ENCODE measurements around the gene MANEAL. TPM values are rescaled to one million over a fixed set of nuclear protein-coding genes. Genes with fewer than 3 reads are reported as not detected.
A peak's percentile ranks its signal among the peaks of the same experiment; 100 is the strongest.

Gene MANEAL, protein sequence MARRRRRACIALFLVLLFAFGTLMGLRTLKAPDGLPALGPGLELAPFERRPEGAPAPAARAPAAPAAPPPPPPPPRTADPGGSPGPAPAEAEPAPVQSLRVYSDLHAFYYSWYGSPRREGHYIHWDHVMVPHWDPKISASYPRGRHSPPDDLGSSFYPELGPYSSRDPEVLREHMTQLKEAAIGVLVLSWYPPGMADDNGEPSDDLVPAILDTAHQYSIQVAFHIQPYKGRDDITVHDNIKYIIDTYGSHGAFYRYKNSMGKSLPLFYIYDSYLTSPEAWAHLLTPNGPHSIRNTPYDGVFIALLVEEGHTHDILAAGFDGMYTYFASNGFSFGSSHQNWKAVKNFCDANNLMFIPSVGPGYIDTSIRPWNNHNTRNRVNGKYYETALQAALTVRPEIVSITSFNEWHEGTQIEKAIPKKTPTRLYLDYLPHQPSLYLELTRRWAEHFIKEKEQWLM
- 1 to 10 TPM; 1.7 to 1.8 TPM for total RNA-seq

DNA sequence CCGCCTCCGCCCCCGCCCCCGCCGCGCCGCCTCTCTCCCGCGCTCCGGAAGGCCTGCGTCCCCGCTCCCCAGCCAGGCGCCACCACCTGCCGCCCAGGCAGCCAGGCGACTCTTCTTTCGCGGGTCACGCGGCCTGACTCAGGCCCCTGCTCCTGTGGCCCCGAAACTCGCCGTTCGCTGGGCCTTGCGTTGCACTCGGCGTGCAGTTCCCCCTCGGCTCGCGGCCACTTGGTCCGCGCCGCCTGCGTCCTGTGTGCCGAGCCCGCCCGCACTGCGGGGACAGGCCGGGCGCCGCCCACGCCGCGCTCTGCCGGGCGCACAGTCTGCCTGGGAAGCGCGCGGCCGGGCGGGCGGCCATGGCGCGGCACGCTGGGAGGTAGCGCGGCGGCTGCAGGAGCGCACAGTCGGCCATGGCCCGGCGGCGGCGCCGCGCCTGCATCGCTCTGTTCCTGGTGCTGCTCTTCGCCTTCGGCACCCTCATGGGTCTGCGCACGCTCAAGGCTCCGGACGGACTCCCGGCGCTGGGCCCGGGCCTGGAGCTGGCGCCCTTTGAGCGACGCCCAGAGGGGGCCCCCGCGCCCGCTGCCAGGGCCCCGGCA, at the start of gene MANEAL:
Gene MANEAL (plus strand): TSS at position 75 of the 599 bp plus-strand sequence. CDS start 336 bp downstream, at position 411.
- Mint-ChIP-seq H3K4me1 (peaks cover 13% of the 10 kb centered on the region), H3K27me3 (peaks cover 38% of the 10 kb centered on the region), H3K27ac (no peak within 1 kb of the TSS), H3K36me3 (ENCODE audit: low read depth) (peaks cover 4% of the 10 kb centered on the region), H3K4me3 (peak within 1 kb of the TSS; percentile 63), H3K9me3 (no peaks in the 10 kb centered on the region)
- CTCF ChIA-PET = no interaction called here
- POLR2A ChIA-PET = interaction anchor here (2.3 kb wide), 1 partner anchor 14 kb away, joined by 10 read pairs; the partner anchor contains the start of genes C1orf122 and YRDC
- DNase-seq = peak; percentile 28

DNA sequence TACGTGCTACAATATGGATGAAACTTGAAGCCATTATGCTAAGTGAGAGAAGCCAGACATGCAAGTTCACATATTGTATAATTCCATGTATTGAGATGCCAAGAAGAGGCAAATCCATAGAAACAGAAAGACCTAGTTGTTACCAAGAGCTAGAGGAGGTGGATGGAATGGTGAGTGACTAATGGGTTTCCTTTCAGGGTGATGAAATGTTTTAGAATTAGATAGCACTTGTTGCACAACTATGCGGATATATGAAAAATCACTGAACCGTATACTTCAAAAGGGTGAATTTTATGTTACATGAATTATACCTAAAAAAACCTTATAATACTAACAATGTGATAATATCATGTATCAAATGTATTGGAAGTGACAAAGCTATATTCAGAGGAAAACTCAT, 46.8 kb upstream of the MANEAL start:
- H3K4me1 Mint-ChIP-seq = no peaks in the 10 kb centered on the region
- no peak overlapping the region for H3K4me3 Mint-ChIP-seq
- H3K9me3 Mint-ChIP-seq = no peaks in the 10 kb centered on the region
- no peak for DNase-seq
- ChIA-PET CTCF (no interaction called here), POLR2A (no interaction called here)
- no peak overlapping the region for H3K27ac Mint-ChIP-seq
- no peaks in the 10 kb centered on the region for H3K36me3 Mint-ChIP-seq (ENCODE audit: low read depth)
- H3K27me3 Mint-ChIP-seq = peaks cover 34% of the 10 kb centered on the region

DNA sequence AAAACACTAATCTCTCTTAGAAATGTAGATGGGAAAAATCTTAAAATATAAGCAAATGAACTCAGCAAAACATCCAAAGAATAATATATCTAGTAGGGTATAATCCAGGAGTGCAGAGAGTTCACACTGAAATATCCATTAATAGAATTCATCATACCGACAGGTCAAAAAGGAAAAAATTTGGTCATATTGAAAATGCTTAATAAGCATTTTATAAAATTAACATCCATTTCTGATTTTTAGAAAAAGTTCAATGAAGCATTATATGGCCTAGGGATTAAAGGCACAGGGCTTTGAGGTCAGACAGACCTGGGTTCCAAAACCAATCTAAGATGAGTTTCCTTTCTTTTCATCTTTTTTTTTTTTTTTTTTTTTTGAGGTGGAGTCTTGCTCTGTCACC, 45.1 kb upstream of the MANEAL start:
- H3K4me3 Mint-ChIP-seq = no peak overlapping the region
- no peak overlapping the region for H3K27ac Mint-ChIP-seq
- DNase-seq = no peak
- no peaks in the 10 kb centered on the region for H3K36me3 Mint-ChIP-seq (ENCODE audit: low read depth)
- ChIA-PET CTCF (no interaction called here), POLR2A (no interaction called here)
- H3K9me3 Mint-ChIP-seq = no peaks in the 10 kb centered on the region
- peaks cover 7% of the 10 kb centered on the region for H3K4me1 Mint-ChIP-seq
- H3K27me3 Mint-ChIP-seq = peaks cover 41% of the 10 kb centered on the region

DNA sequence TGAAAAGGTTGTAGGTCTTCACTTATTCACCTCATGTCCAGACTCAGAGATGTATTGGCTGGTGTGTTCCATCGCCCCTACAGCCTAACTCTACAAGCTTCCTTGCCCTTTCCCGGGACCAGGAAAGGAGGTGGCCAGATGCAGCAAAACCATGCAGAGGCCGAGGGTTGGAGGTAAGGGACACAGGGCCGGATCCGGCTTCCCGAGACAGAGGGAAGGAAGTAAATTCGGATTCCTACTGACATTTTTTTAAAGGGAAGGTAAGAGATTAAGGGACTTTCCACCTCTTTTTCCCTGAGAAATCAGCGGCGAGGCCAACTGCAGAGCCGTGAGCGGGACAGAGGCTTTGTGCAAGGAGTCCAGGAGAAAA, 41.4 kb upstream of the MANEAL start:
- ChIA-PET POLR2A (interaction anchor here (0.6 kb wide), 1 partner anchor 302 kb away, joined by 3 read pairs; no protein-coding TSS in a partner anchor), CTCF (no interaction called here)
- H3K4me3 Mint-ChIP-seq = peak overlapping the region; percentile 50
- no peaks in the 10 kb centered on the region for H3K9me3 Mint-ChIP-seq
- H3K36me3 Mint-ChIP-seq (ENCODE audit: low read depth) = no peaks in the 10 kb centered on the region
- no peak overlapping the region for H3K27ac Mint-ChIP-seq
- H3K4me1 Mint-ChIP-seq = peaks cover 12% of the 10 kb centered on the region
- no peak for DNase-seq
- peaks cover 57% of the 10 kb centered on the region for H3K27me3 Mint-ChIP-seq

DNA sequence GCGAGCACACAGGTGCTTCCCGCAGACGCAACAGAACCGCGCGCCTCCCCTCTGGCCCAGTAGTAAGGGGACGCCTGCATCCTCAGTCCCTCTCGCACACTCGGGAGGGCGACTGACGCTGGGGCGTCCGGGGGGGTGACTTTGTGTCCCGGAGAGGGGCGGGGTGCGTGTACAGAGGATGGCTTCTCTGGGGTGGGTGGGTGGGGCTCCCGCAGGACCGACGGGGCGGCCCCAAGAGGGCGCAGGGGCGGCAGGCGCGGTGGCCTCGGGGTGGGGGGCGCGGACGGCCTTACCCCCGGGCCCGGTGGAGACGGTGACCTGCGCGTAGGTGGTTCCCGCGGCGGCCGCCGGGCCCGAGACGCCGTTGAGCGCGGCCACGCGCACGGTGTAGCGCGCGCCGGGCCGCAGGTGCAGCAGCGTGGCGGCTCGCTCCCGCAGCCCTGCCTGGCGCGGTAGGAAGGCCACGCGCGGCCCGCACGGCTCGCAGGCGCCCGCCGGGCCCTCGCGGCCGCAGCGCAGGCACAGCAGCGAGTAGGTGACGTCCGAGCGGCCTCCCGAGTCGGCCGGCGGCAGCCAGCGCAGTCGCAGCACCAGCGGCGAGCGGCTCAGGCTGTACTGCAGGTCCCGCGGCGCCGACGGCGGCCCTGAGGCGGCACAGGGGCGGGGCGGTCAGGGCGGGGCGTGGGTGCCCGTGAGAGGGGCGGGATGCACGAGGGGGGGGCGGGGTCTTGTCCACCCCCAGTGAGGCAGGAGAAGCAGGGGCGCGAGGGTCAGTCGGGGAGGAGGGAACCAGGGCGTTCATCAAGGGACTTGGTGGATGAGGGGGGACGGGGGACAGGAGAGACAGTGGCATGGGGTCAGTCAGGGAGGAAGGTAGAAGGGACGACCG, 40.8 kb upstream of the MANEAL start:
- CTCF ChIA-PET = no interaction called here
- Mint-ChIP-seq H3K27me3 (peaks cover 52% of the 10 kb centered on the region), H3K9me3 (no peaks in the 10 kb centered on the region), H3K4me1 (peaks cover 12% of the 10 kb centered on the region), H3K27ac (no peak overlapping the region), H3K4me3 (peak overlapping the region; percentile 53), H3K36me3 (ENCODE audit: low read depth) (no peaks in the 10 kb centered on the region)
- POLR2A ChIA-PET = no interaction called here
- DNase-seq = peak; percentile 29

DNA sequence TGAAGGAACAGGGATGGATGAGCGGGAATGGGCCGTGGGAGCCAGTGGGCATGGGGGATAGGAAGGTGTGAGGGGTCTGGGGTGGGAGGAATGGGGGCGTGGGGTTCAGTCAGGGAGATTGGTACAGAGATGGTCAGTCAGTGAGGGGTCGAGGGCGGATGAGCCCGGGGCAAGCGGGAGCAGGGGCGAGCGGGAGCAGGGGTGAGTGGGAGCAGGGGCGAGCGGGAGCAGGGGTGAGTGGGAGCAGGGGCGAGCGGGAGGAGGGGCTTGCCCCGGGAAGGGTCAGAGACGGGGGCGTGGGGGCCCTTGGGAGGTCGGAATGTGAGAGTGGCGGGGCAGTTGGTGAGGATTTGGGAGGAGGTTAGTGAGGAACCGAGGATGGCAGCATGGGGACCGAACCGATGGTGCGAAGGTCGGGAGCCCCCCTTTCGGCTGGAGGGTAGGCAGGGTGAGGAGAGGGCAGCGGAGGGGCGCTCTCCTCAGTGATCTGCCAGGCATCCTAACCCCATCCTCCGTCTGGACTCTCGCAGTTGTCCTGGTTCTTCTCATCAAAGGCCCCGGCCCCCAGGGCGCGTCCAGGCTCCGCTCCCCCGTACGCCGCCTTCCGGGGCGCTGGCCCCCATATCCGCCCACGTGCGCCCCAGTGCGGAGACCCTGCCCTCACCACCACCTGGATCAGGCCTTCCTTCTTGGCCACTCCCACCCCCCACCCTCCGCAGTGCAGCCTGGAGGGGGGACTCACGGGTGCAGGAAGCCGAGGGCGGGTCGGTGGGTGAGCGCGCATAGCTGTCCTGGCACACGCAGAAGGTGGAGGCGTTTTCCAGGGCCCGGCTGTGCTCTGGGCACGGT, 40.0 kb upstream of the MANEAL start:
- DNase-seq = no peak
- Mint-ChIP-seq H3K27ac (no peak overlapping the region), H3K4me3 (peak overlapping the region; percentile 53), H3K36me3 (ENCODE audit: low read depth) (no peaks in the 10 kb centered on the region), H3K9me3 (no peaks in the 10 kb centered on the region), H3K27me3 (peaks cover 49% of the 10 kb centered on the region), H3K4me1 (peaks cover 12% of the 10 kb centered on the region)
- CTCF ChIA-PET = no interaction called here
- POLR2A ChIA-PET = no interaction called here

DNA sequence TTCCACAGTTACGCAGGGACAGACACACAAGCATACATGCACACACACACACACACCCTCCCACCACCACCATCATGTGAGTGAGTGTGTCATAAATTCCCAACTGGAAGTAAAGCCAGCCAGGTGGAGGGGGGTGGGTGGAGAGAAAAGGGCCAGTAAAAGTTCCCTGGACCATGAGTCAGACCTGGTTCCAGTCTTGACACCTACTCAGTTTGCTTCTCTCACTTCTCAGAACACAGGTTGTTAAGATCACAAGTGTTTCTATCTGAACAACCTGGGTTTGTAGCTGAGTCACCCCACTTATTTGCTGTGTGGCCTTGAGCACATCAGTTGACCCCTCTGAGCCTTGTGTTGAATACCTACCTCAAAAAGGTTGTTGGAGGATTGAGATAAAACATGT, 38.4 kb upstream of the MANEAL start:
- no peak overlapping the region for H3K27ac Mint-ChIP-seq
- POLR2A ChIA-PET = no interaction called here
- no peak overlapping the region for H3K4me3 Mint-ChIP-seq
- DNase-seq = no peak
- H3K9me3 Mint-ChIP-seq = no peaks in the 10 kb centered on the region
- CTCF ChIA-PET = no interaction called here
- H3K4me1 Mint-ChIP-seq = peaks cover 12% of the 10 kb centered on the region
- no peaks in the 10 kb centered on the region for H3K36me3 Mint-ChIP-seq (ENCODE audit: low read depth)
- peaks cover 43% of the 10 kb centered on the region for H3K27me3 Mint-ChIP-seq

DNA sequence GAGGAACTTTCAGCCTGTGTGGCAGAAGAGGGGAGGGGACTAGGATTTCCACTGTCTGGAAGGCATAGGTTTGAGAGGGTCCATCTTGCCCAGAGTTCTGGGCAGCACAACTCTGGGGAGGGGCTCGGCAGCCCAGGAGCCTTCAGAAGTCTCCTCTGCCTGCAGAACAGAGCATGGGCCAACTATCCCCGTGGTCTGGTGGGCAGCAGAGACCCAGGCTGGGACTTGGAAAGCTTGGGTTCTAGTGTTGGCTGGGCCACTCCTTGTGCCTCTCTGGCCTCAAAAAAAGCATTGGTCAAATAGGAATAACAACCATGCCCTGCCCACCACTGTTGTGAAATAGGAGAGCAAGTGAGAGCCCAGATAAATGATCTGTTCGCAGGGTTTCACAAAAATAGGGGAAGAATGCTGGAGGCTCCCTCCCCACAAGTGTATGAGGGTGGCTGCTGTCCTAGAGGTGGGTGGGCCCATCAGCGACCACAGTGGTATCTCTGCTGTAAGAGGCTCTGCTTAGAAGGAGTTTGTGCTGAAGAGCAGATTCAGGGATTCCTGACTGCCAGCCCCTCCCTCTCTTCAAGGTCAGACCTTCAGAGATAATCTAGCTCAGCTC, 37.6 kb upstream of the MANEAL start:
- H3K27ac Mint-ChIP-seq = no peak overlapping the region
- CTCF ChIA-PET = no interaction called here
- H3K9me3 Mint-ChIP-seq = no peaks in the 10 kb centered on the region
- no peak for DNase-seq
- POLR2A ChIA-PET = no interaction called here
- H3K36me3 Mint-ChIP-seq (ENCODE audit: low read depth) = no peaks in the 10 kb centered on the region
- no peak overlapping the region for H3K4me3 Mint-ChIP-seq
- peaks cover 12% of the 10 kb centered on the region for H3K4me1 Mint-ChIP-seq
- peaks cover 43% of the 10 kb centered on the region for H3K27me3 Mint-ChIP-seq

DNA sequence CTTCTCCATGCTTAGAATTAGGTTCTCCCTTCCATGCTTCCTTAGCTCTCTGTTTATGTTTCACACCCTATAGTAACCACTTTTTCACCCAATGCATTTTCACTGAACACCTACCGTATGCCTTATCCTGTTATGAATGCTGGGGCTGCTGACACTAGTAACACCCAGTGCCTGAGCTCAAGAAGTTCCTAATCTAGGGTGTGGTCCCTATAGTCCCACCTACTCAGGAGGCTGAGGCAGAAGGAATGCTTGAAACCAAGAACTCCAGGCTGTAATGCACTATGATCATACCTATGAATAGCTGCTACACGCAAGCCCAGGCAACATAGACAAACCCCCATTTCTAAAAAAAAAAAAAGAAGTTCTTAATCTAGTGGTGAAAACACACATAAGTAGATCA, 34.2 kb upstream of the MANEAL start:
- ChIA-PET CTCF (no interaction called here), POLR2A (no interaction called here)

DNA sequence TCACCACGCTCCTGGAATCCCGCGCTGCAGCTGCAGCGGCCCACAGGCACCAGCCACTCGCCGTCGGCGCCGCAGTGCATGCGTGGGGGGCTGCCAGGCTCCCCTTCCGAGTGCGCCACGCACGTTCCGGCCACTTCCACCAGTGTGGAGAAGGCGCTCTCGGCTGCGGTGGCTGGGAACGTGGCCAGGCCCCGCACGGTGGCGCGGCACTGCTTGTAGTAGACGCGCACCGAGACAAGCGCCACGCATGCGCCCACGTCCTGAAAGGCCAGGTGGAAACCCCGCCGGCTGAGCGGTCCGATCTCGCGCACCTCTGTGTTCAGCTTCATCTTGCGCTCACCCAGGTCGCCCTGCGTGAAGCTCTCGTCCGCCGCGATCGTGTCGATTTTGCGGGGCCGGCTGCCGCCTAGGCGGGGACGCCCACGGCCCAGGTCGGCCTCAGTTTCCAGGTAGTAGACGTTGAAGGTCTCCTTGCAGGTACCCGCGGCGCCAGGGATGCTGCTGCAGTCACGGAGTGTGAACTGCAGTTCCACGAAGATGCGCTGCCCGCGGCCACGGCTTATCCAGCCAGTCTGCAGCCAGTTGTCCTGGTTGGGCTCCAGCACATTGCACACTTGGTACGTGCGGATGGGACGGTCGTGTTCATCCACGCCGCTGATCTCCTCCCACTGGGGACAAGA, 32.1 kb upstream of the MANEAL start:
- H3K27me3 Mint-ChIP-seq = peaks cover 43% of the 10 kb centered on the region
- ChIA-PET POLR2A (no interaction called here), CTCF (no interaction called here)
- no peak overlapping the region for H3K4me3 Mint-ChIP-seq
- peaks cover 7% of the 10 kb centered on the region for H3K4me1 Mint-ChIP-seq
- no peak overlapping the region for H3K27ac Mint-ChIP-seq
- H3K9me3 Mint-ChIP-seq = no peaks in the 10 kb centered on the region
- H3K36me3 Mint-ChIP-seq (ENCODE audit: low read depth) = no peaks in the 10 kb centered on the region
- DNase-seq = no peak

More for the DNA sequence above, 34.2 kb upstream of the MANEAL start:
- no peak for DNase-seq
- no peak overlapping the region for H3K27ac Mint-ChIP-seq
- H3K4me1 Mint-ChIP-seq = peaks cover 3% of the 10 kb centered on the region
- peaks cover 38% of the 10 kb centered on the region for H3K27me3 Mint-ChIP-seq
- no peak overlapping the region for H3K4me3 Mint-ChIP-seq
- no peaks in the 10 kb centered on the region for H3K9me3 Mint-ChIP-seq
- H3K36me3 Mint-ChIP-seq (ENCODE audit: low read depth) = no peaks in the 10 kb centered on the region

DNA sequence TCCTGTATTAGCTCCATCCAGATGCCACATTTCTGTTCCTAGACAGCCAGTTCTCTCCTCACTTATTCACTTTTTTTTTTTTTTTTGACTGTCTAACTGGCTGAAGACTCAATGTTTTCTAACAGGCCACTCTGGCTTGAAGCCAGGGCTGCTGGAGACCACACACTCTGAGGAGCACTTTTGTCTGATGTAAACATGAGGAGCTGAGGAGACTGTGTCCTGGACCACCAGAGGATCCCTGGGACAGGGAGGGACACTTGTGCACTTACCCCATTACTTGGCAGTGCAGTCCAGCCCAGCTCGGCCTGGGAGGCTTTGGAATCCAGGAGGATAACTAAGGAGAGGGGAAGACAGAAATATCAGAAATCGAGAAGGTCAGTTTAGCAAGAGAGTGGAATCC, 31.1 kb upstream of the MANEAL start:
- Mint-ChIP-seq H3K27me3 (peaks cover 50% of the 10 kb centered on the region), H3K4me3 (no peak overlapping the region), H3K9me3 (no peaks in the 10 kb centered on the region), H3K4me1 (peaks cover 7% of the 10 kb centered on the region), H3K27ac (no peak overlapping the region), H3K36me3 (ENCODE audit: low read depth) (no peaks in the 10 kb centered on the region)
- CTCF ChIA-PET = no interaction called here
- DNase-seq = no peak
- POLR2A ChIA-PET = no interaction called here
